ENCODE results near the gene CDC123. TPM values are rescaled to one million over a fixed set of nuclear protein-coding genes. Genes with fewer than 3 reads are reported as not detected.
A peak's percentile ranks its signal among the peaks of the same experiment; 100 is the strongest.

The CDC123 gene
- total RNA-seq (ENCODE audit: unreplicated experiment), result 76.0 TPM
- long read RNA-seq, transcript CDC123-201 (13 exons, 1,542 nt), result major isoform, 86 of 102 reads
- long read RNA-seq, partial matches to known transcripts, result 4 of 102 reads
- long read RNA-seq, other reads (novel, unspliced or antisense), result 12 of 102 reads

- no peaks in the 10 kb centered on the region for H3K36me3 Mint-ChIP-seq (ENCODE audit: unreplicated experiment)
- peaks cover 6% of the 10 kb centered on the region for H3K27me3 Mint-ChIP-seq (ENCODE audit: unreplicated experiment)
- peaks cover 12% of the 10 kb centered on the region for H3K9me3 Mint-ChIP-seq (ENCODE audit: unreplicated experiment)
- TF ChIP-seq, protein P1, sequence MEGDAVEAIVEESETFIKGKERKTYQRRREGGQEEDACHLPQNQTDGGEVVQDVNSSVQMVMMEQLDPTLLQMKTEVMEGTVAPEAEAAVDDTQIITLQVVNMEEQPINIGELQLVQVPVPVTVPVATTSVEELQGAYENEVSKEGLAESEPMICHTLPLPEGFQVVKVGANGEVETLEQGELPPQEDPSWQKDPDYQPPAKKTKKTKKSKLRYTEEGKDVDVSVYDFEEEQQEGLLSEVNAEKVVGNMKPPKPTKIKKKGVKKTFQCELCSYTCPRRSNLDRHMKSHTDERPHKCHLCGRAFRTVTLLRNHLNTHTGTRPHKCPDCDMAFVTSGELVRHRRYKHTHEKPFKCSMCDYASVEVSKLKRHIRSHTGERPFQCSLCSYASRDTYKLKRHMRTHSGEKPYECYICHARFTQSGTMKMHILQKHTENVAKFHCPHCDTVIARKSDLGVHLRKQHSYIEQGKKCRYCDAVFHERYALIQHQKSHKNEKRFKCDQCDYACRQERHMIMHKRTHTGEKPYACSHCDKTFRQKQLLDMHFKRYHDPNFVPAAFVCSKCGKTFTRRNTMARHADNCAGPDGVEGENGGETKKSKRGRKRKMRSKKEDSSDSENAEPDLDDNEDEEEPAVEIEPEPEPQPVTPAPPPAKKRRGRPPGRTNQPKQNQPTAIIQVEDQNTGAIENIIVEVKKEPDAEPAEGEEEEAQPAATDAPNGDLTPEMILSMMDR (IDR thresholded peaks at IDR 0.05; ENCODE audit: partially characterized antibody, unreplicated experiment), result no peak
- H3K4me3 Mint-ChIP-seq (ENCODE audit: unreplicated experiment), result peak within 1 kb of the TSS; percentile 99
- peaks cover 11% of the 10 kb centered on the region for H3K4me1 Mint-ChIP-seq (ENCODE audit: low read depth, unreplicated experiment)
- H3K27ac Mint-ChIP-seq (ENCODE audit: unreplicated experiment), result peak within 1 kb of the TSS; percentile 99
- DNase-seq, result peak; percentile 87
Observed at GRCh38 chr10:12195603-12196506, at the start of gene CDC123, which contains the start of gene NUDT5. Gene CDC123 (plus strand): TSS chr10:12196188. CDS start chr10:12196246, 58 bp downstream. Gene NUDT5 (minus strand): TSS chr10:12195891. CDS start chr10:12186291, 9,600 bp downstream.

- no peaks in the 10 kb centered on the region for H3K4me1 Mint-ChIP-seq (ENCODE audit: low read depth, unreplicated experiment)
- no peak for DNase-seq
- no peak overlapping the region for H3K4me3 Mint-ChIP-seq (ENCODE audit: unreplicated experiment)
- no peaks in the 10 kb centered on the region for H3K9me3 Mint-ChIP-seq (ENCODE audit: unreplicated experiment)
- TF ChIP-seq, protein P1 (IDR thresholded peaks at IDR 0.05; ENCODE audit: partially characterized antibody, unreplicated experiment), result no peak
- no peaks in the 10 kb centered on the region for H3K36me3 Mint-ChIP-seq (ENCODE audit: unreplicated experiment)
- H3K27me3 Mint-ChIP-seq (ENCODE audit: unreplicated experiment), result peaks cover 5% of the 10 kb centered on the region
- no peak overlapping the region for H3K27ac Mint-ChIP-seq (ENCODE audit: unreplicated experiment)
Observed at GRCh38 chr10:12150163-12150562, 45.8 kb upstream of the CDC123 start.

DNA sequence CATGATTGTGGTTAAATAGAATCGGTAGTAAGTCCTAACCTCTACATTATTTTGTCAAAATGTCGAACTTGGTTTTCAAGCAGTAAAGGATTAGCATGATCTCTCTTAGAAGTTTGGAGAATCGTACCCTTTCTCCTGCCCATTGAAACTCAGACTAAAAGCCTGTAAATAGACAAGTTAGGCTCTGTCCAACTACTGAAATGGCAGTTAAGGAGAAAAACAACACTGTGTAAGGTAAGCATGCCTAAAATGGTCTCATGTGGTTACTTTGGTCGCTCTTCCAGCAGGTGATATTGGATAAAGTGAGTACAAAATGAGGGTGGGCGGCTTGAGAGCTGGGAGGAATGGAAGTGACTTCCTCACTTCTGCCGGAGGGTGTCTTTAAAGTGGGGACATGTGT lies 41.5 kb upstream of the CDC123 start:
- Mint-ChIP-seq H3K36me3 (ENCODE audit: unreplicated experiment) (no peaks in the 10 kb centered on the region), H3K4me3 (ENCODE audit: unreplicated experiment) (no peak overlapping the region), H3K27ac (ENCODE audit: unreplicated experiment) (no peak overlapping the region), H3K9me3 (ENCODE audit: unreplicated experiment) (no peaks in the 10 kb centered on the region), H3K4me1 (ENCODE audit: low read depth, unreplicated experiment) (no peaks in the 10 kb centered on the region), H3K27me3 (ENCODE audit: unreplicated experiment) (peaks cover 3% of the 10 kb centered on the region)
- DNase-seq, result no peak
- TF ChIP-seq, protein P1 (IDR thresholded peaks at IDR 0.05; ENCODE audit: partially characterized antibody, unreplicated experiment), result no peak

- TF ChIP-seq, protein P1 (IDR thresholded peaks at IDR 0.05; ENCODE audit: partially characterized antibody, unreplicated experiment), result no peak
- no peak overlapping the region for H3K27ac Mint-ChIP-seq (ENCODE audit: unreplicated experiment)
- DNase-seq, result no peak
- H3K27me3 Mint-ChIP-seq (ENCODE audit: unreplicated experiment), result peaks cover 3% of the 10 kb centered on the region
- no peaks in the 10 kb centered on the region for H3K9me3 Mint-ChIP-seq (ENCODE audit: unreplicated experiment)
- H3K4me3 Mint-ChIP-seq (ENCODE audit: unreplicated experiment), result no peak overlapping the region
- H3K36me3 Mint-ChIP-seq (ENCODE audit: unreplicated experiment), result no peaks in the 10 kb centered on the region
- no peaks in the 10 kb centered on the region for H3K4me1 Mint-ChIP-seq (ENCODE audit: low read depth, unreplicated experiment)
Observed at GRCh38 chr10:12156367-12157123, 39.4 kb upstream of the CDC123 start.
